Body of pancreas (tissue), 4 donors: Measurements from ENCODE around the gene ATXN10. TPM values are rescaled to one million over a fixed set of nuclear protein-coding genes. Genes with fewer than 3 reads are reported as not detected.

Experiments
- ATAC-seq: fragments of 150-250 bp; one replicate; pipeline ENCODE4 v1.9.1; 2016
- DNase-seq, 4 donors: peaks; one replicate each; pipeline ENCODE4 v3.0.0-alpha.2; 2019
- H3K27ac ChIP-seq, 4 donors: fragments of 200-600 bp; sonication (generic); 1 replicate in 3 of 4; 2 replicates in 1 of 4; pipeline versions ENCODE4 v1.5.1 to v1.6.1; 2016 to 2019; ENCODE audit warnings: mild to moderate bottlenecking in 1 of 4, mixed read lengths in 1 of 4, moderate library complexity in 1 of 4
- H3K27me3 ChIP-seq, 2 donors: fragments of 200-600 bp; sonication (generic); one replicate each; pipeline ENCODE4 v1.6.0; 2016; ENCODE audit warnings: mild to moderate bottlenecking in 1 of 2
- H3K36me3 ChIP-seq, 2 donors: fragments of 200-600 bp; sonication (generic); replicated peaks in 1 of 2; 2 replicates each; pipeline ENCODE4 v1.5.1; 2016; ENCODE audit warnings: low read depth in 2 of 2; ENCODE audit not compliant: insufficient read depth in 1 of 2
- H3K4me1 ChIP-seq: fragments of 200-600 bp; sonication (generic); one replicate; pipeline ENCODE4 v1.6.0; 2016
- H3K4me3 ChIP-seq, 2 donors: fragments of 200-600 bp; sonication (generic); 1 replicate in 1 of 2; 2 replicates in 1 of 2; pipeline ENCODE4 v1.5.1; 2016 to 2019
- H3K9me3 ChIP-seq, 3 donors: fragments of 200-600 bp; sonication (generic); 1 replicate in 2 of 3; 2 replicates in 1 of 3; pipeline ENCODE4 v1.5.1; 2016
- POLR2A ChIP-seq, 3 donors: fragments of 450-650 bp; IDR thresholded peaks; one replicate each; pipeline ENCODE4 v1.6.1; 2016; ENCODE audit warnings: antibody characterized with exemption in 3 of 3, mild to moderate bottlenecking in 2 of 3
- WGBS, 2 donors: methylation state at CpG; one replicate each; pipeline ENCODE4 v1.1.5; 2017; 5-methylcytosine and 5-hydroxymethylcytosine counted together
- intact Hi-C: fragments of 100-400 bp; cut with DNase I; formaldehyde crosslinking; loops from one replicate; pipeline ENCODE4 v1.15.1; 2023
- total RNA-seq, 2 donors: library from RNA; depleted of rRNA; stranded (reverse); fragments of >200 nt; gene quantifications; one replicate each; pipeline ENCODE4 v1.1.0, GENCODE V29; 2016
- TF ChIP-seq, protein P1 (sequence below), 7 experiments: fragments of 450-650 bp in 4 of 7; fragments of 200-600 bp in 3 of 7; sonication (generic) in 3 of 7; IDR thresholded peaks; one replicate each; pipeline ENCODE4 v1.5.1; 2016 to 2019; ENCODE audit warnings: antibody characterized with exemption in 7 of 7

The ATXN10 gene
- total RNA-seq, 2 donors from 2014 or later: 61.6 to 69.8 TPM

- Histone ChIP-seq H3K4me1 (no peaks in the 10 kb centered on the region), H3K27ac (no peak overlapping the region), H3K36me3 (no peaks in the 10 kb centered on the region), H3K9me3 (no peaks in the 10 kb centered on the region), H3K4me3 (no peak overlapping the region), H3K27me3 (no peaks in the 10 kb centered on the region)
- DNase-seq: no peak
- no peak for TF ChIP-seq POLR2A (IDR thresholded peaks at IDR 0.05)
- TF ChIP-seq, protein P1, sequence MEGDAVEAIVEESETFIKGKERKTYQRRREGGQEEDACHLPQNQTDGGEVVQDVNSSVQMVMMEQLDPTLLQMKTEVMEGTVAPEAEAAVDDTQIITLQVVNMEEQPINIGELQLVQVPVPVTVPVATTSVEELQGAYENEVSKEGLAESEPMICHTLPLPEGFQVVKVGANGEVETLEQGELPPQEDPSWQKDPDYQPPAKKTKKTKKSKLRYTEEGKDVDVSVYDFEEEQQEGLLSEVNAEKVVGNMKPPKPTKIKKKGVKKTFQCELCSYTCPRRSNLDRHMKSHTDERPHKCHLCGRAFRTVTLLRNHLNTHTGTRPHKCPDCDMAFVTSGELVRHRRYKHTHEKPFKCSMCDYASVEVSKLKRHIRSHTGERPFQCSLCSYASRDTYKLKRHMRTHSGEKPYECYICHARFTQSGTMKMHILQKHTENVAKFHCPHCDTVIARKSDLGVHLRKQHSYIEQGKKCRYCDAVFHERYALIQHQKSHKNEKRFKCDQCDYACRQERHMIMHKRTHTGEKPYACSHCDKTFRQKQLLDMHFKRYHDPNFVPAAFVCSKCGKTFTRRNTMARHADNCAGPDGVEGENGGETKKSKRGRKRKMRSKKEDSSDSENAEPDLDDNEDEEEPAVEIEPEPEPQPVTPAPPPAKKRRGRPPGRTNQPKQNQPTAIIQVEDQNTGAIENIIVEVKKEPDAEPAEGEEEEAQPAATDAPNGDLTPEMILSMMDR (IDR thresholded peaks at IDR 0.05): no peak
- no peak for ATAC-seq
- WGBS, 2 donors: 88 to 94% methylated on average over 7 of the region's 7 CpGs
- intact Hi-C loops: no loop called here
Observed at GRCh38 chr22:45837508-45837907, 165.9 kb downstream of the ATXN10 start.

DNA sequence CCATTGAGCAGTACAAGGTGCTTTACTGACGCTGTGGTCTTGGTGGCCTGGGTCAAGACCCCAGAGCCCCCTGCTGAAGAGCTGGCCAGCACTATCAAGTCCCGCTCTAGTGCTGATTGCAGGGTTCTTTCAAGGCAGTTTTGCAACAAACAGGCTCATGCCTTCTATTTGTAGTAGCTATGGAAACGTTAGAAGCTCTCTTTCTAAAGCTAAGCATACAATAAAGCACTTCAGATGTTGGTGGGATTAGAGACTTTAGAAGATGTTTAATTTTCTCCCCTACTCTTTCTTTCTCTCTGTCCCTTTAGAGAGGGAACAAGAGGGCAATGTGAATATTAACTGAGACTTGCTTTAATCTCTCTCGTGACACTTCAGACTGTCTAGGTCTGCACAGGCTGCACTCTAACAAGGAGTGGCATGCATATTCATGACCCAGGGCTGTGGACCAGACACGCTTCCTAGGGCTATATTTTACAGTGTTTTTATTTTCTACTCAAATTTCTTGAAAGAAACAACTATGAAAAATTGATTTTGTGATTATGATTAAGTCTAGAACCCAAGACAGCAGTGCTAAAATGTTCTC, 166.8 kb downstream of the ATXN10 start:
- Histone ChIP-seq H3K4me1 (no peaks in the 10 kb centered on the region), H3K27ac (no peak overlapping the region), H3K4me3 (no peak overlapping the region), H3K27me3 (no peaks in the 10 kb centered on the region), H3K36me3 (no peaks in the 10 kb centered on the region), H3K9me3 (no peaks in the 10 kb centered on the region)
- no peak for ATAC-seq
- DNase-seq: no peak
- no peak for TF ChIP-seq POLR2A (IDR thresholded peaks at IDR 0.05)
- TF ChIP-seq, protein P1 (IDR thresholded peaks at IDR 0.05): no peak
- 79% methylated on average over 5 of the region's 5 CpGs for WGBS, 2 donors
- intact Hi-C loops: no loop called here

- Histone ChIP-seq H3K27ac (no peak overlapping the region), H3K27me3 (no peaks in the 10 kb centered on the region), H3K4me3 (no peak overlapping the region), H3K36me3 (peaks cover 0 to 5% of the 10 kb centered on the region in 2 donors), H3K9me3 (no peaks in the 10 kb centered on the region), H3K4me1 (no peaks in the 10 kb centered on the region)
- no peak for TF ChIP-seq POLR2A (IDR thresholded peaks at IDR 0.05)
- TF ChIP-seq, protein P1 (IDR thresholded peaks at IDR 0.05): no peak
- intact Hi-C loops: no loop called here
- DNase-seq: no peak
- 76 to 85% methylated on average over 8 of the region's 8 CpGs for WGBS, 2 donors
- ATAC-seq: no peak
Observed at GRCh38 chr22:45840483-45840882, 168.8 kb downstream of the ATXN10 start.

DNA sequence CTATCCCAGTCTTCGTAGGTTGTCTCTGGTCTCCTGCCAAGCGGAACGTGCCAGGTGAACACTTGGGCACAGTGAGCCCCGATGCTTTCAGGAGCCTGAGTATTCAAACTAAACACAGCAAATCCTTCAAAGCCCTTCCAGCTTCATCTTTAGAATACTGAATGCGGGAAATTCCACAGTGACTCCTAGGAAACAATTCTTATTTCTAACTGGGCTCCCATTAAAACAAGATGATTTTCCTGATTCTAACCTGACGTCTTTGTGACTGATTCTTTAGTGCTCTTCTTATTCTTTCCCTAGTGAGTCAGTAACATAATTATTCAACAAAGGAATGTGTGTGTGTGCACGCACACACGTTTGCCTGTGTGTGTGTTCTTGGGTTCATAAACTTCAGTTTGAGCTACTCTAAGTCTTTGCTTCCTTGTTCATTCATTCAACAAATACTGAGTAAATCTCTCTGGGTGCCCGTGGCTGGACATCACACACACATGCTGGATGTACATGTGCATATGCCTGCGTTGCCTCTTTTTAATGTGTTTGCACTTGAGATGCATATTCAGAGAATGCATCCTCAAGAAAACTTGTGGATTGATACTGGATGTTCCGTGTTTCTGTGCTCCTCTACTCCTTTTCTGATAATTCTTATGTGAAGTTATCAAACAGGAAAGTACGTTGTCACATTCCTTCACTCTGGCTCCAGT, 170.8 kb downstream of the ATXN10 start:
- WGBS, 2 donors: 87 to 95% methylated on average over 12 of the region's 12 CpGs
- H3K4me3 ChIP-seq: no peak overlapping the region
- H3K36me3 ChIP-seq: peaks cover 0 to 5% of the 10 kb centered on the region in 2 donors
- DNase-seq (no peak), ATAC-seq (no peak)
- no peaks in the 10 kb centered on the region for H3K4me1 ChIP-seq
- no peak overlapping the region for H3K27ac ChIP-seq
- intact Hi-C loops: no loop called here
- no peaks in the 10 kb centered on the region for H3K9me3 ChIP-seq
- no peak for TF ChIP-seq POLR2A (IDR thresholded peaks at IDR 0.05)
- TF ChIP-seq, protein P1 (IDR thresholded peaks at IDR 0.05): no peak
- no peaks in the 10 kb centered on the region for H3K27me3 ChIP-seq

- TF ChIP-seq, protein P1 (IDR thresholded peaks at IDR 0.05): no peak
- no peak for TF ChIP-seq POLR2A (IDR thresholded peaks at IDR 0.05)
- ATAC-seq (no peak), DNase-seq (no peak)
- no peak overlapping the region for H3K27ac ChIP-seq
- H3K27me3 ChIP-seq: no peaks in the 10 kb centered on the region
- H3K4me1 ChIP-seq: no peaks in the 10 kb centered on the region
- 77 to 89% methylated on average over 7 of the region's 7 CpGs for WGBS, 2 donors
- intact Hi-C loops: no loop called here
- H3K4me3 ChIP-seq: no peak overlapping the region
- no peaks in the 10 kb centered on the region for H3K9me3 ChIP-seq
- H3K36me3 ChIP-seq: peaks cover 0 to 5% of the 10 kb centered on the region in 2 donors
Observed at GRCh38 chr22:45843031-45843430, 171.4 kb downstream of the ATXN10 start.
